ENCODE results near the gene GDNF.

Gene GDNF

GRCh38 chr5:37846786-37847310, 7.0 kb upstream of the GDNF start:
- DNase-seq: peak; percentile 32

GRCh38 chr5:37844009-37844408, 4.2 kb upstream of the GDNF start:
- no peak for DNase-seq

DNA sequence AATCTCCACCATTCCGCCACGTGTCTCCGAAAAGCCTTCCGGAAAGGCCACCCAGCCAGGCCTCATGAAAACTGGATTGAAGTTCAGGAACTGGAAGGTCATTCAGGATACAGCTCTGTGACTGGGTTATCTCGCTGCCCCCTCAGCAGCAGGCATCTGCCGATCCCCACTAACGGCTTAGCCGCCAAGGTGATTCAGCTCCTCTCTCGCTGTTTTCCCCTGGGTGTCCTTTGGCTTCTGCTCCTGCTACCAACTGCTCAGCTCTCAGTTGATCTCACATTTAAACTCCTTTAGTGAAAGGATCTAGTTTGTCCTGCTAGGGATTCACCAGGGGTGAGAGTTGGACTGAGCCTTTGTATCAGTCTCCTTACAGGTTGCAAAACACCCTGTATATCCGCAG, 2.2 kb upstream of the GDNF start:
- DNase-seq: peak; percentile 44

GRCh38 chr5:37841203-37841602, 1.4 kb upstream of the GDNF start:
- DNase-seq: no peak

DNA sequence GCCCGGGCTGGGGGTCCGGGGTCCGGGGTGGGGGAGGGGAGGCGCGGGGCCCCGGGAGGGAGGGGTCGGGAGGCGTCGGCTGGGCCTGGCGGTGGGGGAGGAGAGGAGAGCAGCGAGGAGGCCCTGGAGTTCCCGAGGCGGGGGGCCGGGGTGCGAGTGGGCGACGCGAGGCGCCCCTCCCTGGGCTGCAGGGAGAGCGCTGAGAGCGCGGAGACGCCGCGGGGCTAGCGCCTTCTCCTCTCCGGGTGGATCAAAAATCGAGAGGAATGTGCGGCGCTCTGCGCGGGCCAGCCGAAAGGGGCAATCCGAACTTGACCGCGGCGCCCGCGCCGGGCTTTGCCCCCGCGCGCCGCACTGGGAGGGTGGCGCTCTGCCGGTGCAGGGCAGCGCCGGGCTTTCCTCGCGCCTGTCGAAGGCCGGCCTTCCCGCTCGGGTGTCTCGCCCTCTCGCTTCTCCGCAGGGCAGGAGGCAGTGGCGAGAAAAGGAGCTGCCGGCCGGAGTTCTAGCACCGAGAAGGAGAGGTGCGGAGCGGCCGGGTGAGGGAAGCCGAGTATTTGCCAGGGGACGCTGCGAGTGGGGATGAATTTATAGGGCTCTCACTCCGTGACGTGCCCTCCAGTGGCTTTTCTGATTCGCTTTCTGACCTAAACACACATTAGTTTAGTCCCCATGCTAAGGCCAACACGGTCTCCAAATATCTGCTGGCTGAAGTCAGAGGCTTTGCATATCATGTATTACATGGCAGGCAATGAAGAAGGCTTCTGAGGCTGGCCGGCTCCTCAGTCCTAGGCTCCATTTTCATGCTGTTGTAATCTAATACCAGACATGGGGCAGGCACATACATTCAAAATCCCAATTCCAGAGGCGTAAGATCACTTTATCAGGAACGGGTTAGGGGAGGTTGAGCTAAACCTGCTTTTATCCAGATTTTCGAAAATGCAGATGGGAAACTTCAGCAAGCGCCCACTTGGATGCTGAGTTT, 503 bp upstream of the GDNF start:
- DNase-seq: peak; percentile 36

DNA sequence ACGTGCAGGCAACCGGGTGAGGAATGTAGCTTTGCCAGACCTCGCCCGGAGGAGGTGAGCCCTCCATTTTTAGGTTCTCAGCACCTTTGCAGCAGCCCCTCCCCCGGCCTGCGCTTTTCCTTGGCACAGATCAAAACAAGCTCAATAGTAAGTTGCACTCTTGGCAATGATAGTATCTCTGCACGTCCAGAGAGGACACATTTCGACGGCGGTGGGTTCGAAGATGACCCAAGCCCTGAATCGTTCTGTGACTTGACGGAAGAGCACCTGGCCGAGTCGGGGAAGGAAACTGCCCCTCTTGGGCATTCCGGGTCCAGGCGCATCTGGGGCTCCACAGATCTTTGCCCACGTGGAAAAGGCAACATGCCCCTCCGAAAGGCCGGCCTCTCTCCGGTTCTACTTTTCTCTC, 904 bp downstream of the GDNF start:
- DNase-seq: no peak

DNA sequence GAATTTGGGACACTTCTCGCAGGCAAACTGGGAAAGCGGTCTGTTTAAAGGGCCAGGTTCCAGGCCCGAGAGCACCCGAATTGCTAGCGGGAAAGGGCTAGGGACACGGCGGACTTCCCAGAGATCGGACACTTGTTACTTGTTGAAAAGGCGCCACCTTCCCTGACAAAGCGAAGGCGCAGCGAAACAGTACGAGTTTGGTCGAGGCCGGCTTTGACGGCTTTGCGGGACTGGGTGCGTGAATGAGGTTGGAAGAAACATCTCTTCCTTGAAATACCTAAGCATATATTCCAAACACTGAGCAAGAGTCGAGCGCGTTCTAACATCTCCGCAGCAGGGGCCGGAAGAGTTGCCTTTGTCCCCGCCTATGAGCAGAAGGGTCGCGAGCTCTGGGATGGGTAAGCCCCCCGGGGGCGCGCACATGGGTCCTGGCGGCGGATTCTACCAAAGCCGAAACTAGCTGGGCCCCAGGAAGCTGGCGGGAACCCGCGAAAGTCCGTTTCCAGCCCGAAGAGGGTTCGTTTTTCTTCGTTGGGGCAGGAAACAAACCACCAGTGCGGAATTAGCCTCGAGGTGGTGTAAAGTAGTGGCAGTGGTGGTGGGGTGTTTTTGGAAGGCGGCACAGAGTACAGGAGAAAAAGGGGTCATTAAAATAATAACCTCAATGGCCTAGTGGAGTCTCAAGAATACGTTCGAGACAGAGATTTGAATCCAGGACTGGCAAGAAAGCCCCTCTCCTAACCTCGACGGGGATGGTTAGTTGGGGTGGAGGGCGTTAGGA, 1.5 kb downstream of the GDNF start:
- DNase-seq: peak; percentile 55

- peak; percentile 76 for DNase-seq
Measured at GRCh38 chr5:37837414-37838032, 2.3 kb downstream of the GDNF start.

- peak; percentile 61 for DNase-seq
Measured at GRCh38 chr5:37836592-37837413, 3.0 kb downstream of the GDNF start.

DNA sequence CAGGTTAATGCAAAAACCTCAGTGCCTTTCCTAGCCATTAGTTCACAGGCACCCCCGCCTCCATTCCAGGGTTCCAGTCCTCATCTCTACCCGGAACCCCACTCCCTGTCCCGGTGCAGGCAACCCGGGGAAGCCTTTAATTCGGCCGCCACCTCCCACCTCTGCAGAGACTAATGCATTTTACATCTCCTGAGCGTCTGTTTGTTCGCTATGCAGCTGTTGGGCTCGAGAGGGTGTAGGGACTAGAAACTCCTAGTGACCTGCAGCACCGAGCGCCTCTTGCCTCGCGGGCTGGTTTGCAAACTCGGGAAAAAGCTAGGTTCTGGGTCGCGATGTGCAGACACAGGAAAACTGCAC, 3.6 kb downstream of the GDNF start:
- peak; percentile 21 for DNase-seq

DNA sequence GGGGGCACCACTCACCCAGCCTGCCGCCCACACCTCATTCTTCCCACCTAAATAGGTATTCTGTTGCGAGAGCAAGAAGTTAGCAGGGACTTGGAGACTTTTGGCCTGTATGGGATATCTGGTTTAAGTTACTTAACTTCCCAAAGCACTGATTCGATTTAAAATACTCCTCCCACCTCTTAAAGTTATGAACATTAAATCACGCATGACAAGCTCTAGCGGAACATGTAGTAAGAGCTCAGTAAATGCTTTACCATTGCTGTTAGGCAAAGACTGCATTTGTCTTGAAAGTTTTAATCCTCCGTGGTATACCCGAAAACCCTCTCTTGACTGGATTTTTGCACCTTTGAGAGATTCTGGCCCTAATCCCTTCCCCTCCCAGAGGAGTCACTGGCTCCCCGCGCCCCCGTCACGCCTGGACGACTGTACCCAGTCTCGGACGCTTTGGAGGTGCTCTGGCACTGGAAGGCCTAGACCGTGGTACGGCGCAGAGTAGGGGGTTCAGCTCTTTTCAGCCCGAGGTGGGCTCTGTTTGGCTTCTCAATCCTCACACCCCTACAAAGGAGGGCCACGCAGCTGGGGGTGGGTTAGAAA, 4.4 kb downstream of the GDNF start:
- DNase-seq: no peak

GRCh38 chr5:37834542-37835379, 5.1 kb downstream of the GDNF start:
- DNase-seq: peak; percentile 4

- DNase-seq: no peak
Measured at GRCh38 chr5:37833990-37834389, 5.9 kb downstream of the GDNF start.

DNA sequence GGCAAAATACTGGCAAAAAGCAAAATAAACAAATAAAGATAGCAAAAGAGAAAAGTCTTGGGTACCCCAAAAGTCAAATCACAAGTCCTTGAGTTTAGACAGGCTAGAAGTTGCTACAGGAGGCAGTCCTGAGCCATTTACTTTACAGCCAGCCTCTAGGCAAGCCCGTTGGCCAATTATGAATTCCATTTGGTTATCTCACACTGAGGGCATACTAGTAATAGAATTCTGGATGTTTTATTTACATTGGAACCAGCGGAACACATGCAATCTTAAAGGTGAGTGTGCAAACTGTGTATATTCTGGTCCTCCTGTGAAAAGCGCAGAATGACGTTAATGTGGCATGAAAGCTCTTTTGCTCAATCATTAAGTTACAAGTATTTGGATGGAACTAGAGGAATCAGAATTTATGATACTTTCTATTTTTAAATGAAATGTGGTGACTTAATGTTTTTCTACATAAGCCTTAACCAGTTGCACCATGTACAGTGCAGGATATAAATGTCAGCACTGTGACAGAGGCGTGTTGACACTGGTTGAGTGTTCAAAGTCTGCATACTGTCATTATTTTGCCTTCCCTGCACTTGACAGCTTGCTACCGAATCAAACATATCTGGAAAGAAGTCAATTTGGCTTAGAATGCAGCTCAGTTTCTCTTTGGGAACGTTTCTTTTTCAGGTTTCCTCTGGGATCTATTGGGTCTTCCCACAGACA, 7.9 kb downstream of the GDNF start:
- no peak for DNase-seq

DNA sequence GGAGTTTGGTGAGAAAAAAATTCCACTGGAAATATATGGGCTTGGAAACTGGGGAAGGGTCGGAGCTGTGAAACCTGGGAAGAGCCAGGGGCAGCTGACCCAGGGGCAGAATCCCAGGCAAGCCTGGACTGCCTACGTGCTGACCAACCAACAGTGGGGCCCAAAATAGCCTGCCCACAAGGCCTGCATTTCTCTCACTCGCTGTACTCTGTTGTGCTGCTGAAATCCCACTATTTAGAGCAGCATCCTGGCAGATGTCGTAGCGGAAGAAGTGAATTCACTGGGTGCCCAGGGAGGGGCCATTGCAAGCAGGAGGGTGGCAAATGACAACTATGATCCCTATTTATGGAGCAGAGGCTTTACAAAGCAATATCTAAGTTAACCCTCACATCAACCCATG, 9.5 kb downstream of the GDNF start:
- DNase-seq: no peak

GRCh38 chr5:37825334-37825915, 14.4 kb downstream of the GDNF start:
- peak; percentile 35 for DNase-seq

DNA sequence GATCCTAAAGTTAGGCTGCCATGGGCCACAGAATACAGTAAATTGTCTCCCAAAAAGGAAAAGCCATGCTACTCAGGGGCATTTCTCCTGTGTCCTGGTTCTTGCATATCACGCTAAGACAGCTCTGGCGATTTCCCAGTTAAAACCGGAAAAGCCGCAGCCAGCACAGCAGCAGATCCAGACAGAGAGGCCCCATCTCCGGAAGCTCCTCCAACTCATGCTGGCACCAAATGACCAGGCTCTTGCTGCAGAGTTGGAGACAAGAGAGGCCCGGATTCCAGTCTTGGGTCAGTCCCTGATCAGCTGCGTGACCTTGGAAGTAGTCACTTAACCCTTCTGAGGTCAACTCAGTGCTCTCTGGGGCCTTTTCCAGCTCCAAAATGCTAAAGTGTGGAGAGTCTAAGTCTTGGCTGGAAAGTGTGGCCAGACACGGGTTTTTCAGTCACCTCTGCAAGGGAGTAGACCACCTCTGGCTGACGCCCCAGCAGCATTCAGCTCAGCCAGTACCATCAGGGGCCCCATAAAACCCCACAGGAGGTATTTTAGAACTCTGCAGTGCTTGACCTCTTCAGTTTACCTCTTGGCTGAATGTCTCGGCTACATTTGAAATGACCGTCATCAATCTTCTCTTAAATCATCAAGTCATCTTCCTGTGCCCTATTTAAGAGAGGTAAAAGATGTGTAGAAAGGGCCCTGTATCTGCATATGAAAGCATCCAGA, 16.2 kb downstream of the GDNF start:
- no peak for DNase-seq

- DNase-seq: peak; percentile 40
Measured at GRCh38 chr5:37816883-37817282, 23.0 kb downstream of the GDNF start.

DNA sequence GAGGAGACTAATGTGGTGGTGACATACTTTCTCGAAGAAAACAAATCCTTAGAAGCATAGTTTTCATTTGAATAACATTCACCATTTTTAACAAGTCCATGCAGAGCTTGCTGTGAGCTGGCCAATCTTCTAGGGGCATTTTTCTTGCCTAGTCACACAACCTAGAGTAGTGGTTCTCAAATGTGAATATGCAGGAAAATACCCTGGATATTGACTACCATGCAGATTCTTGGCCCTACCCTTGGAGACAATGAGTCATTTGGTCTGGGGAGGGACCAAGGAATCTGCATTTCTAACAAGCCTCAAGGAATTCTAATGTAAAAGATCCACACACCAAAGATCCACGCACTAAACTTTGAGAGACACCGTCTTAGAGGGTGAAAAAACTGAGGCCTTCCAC, 23.5 kb downstream of the GDNF start:
- no peak for DNase-seq
